Kidney (tissue), 14 donors: ENCODE measurements around the gene ZNF639. TPM values are rescaled to one million over a fixed set of nuclear protein-coding genes. Genes with fewer than 3 reads are reported as not detected.

Experiments
- DNase-seq, 5 donors: peaks; one replicate each; pipeline ENCODE4 v3.0.0-alpha.2; 2013 to 2020
- FAIRE-seq: peaks from 2 replicates; lab custom pipeline; 2012; peaks lifted over from hg19 to GRCh38; lab: Jason Lieb, UNC
- H3K27ac ChIP-seq, 2 donors: one replicate each; pipeline ENCODE4 v1.7.0; 2013; ENCODE audit warnings: low read depth in 2 of 2, low read length in 2 of 2, inconsistent platforms in 1 of 2
- H3K27me3 ChIP-seq: one replicate; pipeline ENCODE4 v1.7.1; 2013; ENCODE audit warnings: low read length, inconsistent platforms; ENCODE audit not compliant: control insufficient read depth, insufficient read depth
- H3K36me3 ChIP-seq, 3 donors: one replicate each; pipeline versions ENCODE4 v1.7.0 to v1.7.1; 2013; ENCODE audit warnings: low read length in 3 of 3, control low read depth in 1 of 3, inconsistent platforms in 1 of 3; ENCODE audit not compliant: insufficient read depth in 3 of 3, control insufficient read depth in 2 of 3
- H3K4me1 ChIP-seq, 3 donors: one replicate each; pipeline versions ENCODE4 v1.7.0 to v1.7.1; 2013; ENCODE audit warnings: low read length in 3 of 3, inconsistent platforms in 1 of 3, low read depth in 1 of 3; ENCODE audit not compliant: control insufficient read depth in 2 of 3, insufficient read depth in 2 of 3
- H3K4me3 ChIP-seq, 3 donors: one replicate each; pipeline versions ENCODE4 v1.7.0 to v1.8.1; 2013; ENCODE audit warnings: low read length in 3 of 3, control low read depth in 1 of 3, inconsistent platforms in 1 of 3
- H3K9ac ChIP-seq, 3 donors: one replicate each; pipeline versions ENCODE4 v1.7.0 to v1.7.1; 2013; ENCODE audit warnings: low read length in 3 of 3, control low read depth in 1 of 3, inconsistent platforms in 1 of 3
- H3K9me3 ChIP-seq, 3 donors: one replicate each; pipeline versions ENCODE4 v1.7.0 to v1.7.1; 2013; ENCODE audit warnings: low read length in 3 of 3, control low read depth in 1 of 3, inconsistent platforms in 1 of 3; ENCODE audit not compliant: control insufficient read depth in 2 of 3, insufficient read depth in 1 of 3
- intact Hi-C: fragments of 100-400 bp; cut with DNase I; formaldehyde crosslinking; loops from one replicate; pipeline ENCODE4 v1.11.1; 2022
- polyA plus RNA-seq: library from polyadenylated mRNA; stranded (reverse); fragments of 350-450 nt; fragmentation: Illumina TruSeq; extraction: RNeasy Lipid Tissue Mini Kit (QIAGEN cat#74804); gene quantifications from one replicate; pipeline ENCODE4 v1.2.3, GENCODE V29; 2014; ENCODE audit warnings: low read depth, low replicate concordance; ENCODE audit not compliant: insufficient read depth
- total RNA-seq: library from RNA; stranded (reverse); fragmentation: NEBNext Ultra II Directional; extraction: Animal tissue kit (Norgen Biotek cat#: 25700); gene quantifications from one replicate; pipeline ENCODE4 v1.2.1, GENCODE V29; 2021
- TF ChIP-seq, protein P1 (sequence below): IDR thresholded peaks from 3 replicates; pipeline ENCODE4 v1.5.1; 2012; ENCODE audit warnings: mild to moderate bottlenecking, moderate library complexity, borderline replicate concordance; ENCODE audit not compliant: insufficient read depth; ENCODE audit errors: extremely low read depth
- donor health status: control.
- donor health status: control.
- donor health status: control.
- donor health status: control.
- donor health status: control.
- donor health status: DM: yes; HTN: yes; CAD: no.
- donor health status: Normal renal cell carcinoma (clear cell type).

ZNF639 gene
- total and polyA plus RNA-seq, 2 donors from 2014 or later, result 17.9 to 35.6 TPM

DNA sequence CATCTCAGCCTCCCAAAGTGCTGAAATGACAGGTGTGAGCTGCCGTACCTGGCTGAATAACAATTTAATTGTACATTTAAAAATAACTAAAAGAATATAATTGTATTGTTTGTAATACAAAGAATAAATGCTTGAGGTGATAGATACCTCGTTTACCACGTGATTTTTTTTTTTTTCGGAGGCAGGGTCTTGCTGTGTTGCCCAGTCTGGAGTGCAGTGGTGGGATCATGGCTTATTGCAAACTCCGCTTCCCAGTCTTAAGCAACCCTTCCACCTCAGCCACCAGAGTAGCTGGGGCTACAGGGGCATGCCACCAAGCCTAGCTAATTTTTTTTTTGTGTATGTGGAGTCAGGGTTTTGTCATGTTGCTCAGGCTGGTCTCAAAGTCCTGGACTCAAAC lies 40.5 kb downstream of the ZNF639 start:
- DNase-seq (no peak), FAIRE-seq (no peak)
- H3K9ac ChIP-seq, result no peak overlapping the region
- intact Hi-C loops, result no loop called here
- no peaks in the 10 kb centered on the region for H3K27me3 ChIP-seq
- H3K9me3 ChIP-seq, result no peaks in the 10 kb centered on the region
- TF ChIP-seq, protein P1, sequence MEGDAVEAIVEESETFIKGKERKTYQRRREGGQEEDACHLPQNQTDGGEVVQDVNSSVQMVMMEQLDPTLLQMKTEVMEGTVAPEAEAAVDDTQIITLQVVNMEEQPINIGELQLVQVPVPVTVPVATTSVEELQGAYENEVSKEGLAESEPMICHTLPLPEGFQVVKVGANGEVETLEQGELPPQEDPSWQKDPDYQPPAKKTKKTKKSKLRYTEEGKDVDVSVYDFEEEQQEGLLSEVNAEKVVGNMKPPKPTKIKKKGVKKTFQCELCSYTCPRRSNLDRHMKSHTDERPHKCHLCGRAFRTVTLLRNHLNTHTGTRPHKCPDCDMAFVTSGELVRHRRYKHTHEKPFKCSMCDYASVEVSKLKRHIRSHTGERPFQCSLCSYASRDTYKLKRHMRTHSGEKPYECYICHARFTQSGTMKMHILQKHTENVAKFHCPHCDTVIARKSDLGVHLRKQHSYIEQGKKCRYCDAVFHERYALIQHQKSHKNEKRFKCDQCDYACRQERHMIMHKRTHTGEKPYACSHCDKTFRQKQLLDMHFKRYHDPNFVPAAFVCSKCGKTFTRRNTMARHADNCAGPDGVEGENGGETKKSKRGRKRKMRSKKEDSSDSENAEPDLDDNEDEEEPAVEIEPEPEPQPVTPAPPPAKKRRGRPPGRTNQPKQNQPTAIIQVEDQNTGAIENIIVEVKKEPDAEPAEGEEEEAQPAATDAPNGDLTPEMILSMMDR, result no peak
- no peaks in the 10 kb centered on the region for H3K4me1 ChIP-seq
- peaks cover 5 to 28% (median 9%) of the 10 kb centered on the region in 3 donors for H3K36me3 ChIP-seq
- H3K4me3 ChIP-seq, result no peak overlapping the region
- no peak overlapping the region for H3K27ac ChIP-seq

DNA sequence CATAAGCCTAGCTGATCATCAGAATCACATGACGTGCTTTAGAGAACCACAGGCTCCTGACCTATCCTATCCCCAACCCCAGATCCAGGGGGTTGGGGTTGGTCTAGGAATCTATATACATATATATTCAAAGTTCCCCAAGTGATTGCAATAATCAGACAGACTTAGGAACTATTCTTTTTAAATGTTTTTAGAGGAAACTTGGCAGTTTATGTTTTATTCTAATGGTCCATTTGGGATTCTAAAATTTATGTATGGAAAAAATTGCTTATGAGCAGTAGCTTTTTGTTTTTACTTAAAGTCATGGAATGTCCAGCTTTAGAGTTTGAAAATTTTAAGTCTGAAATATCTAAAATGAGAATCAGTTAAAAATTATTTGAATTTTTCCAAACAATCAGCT lies 46.8 kb downstream of the ZNF639 start:
- TF ChIP-seq, protein P1, result no peak
- no peak overlapping the region for H3K27ac ChIP-seq
- peaks cover 0 to 22% (median 9%) of the 10 kb centered on the region in 3 donors for H3K36me3 ChIP-seq
- no peak overlapping the region for H3K9ac ChIP-seq
- DNase-seq (no peak), FAIRE-seq (no peak)
- H3K9me3 ChIP-seq, result no peaks in the 10 kb centered on the region
- no peaks in the 10 kb centered on the region for H3K27me3 ChIP-seq
- intact Hi-C loops, result no loop called here
- H3K4me1 ChIP-seq, result no peaks in the 10 kb centered on the region
- no peak overlapping the region for H3K4me3 ChIP-seq

DNA sequence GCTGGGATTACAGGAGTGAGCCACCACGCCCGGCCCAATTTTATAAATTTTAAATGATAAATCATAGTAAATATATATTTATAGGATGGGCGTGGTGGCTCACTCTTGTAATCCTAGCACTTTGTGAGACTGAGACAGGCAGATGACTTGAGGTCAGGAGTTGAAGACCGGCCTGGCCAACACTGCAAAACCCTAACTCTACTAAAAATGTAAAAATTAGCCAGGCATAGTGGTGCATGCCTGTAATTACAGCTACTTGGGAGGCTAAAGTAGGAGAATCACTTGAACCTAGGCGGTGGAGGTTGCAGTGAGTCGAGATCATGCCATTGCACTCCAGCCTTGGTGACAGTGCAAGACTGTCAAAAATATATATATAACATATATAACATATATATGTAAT lies 51.1 kb downstream of the ZNF639 start:
- Histone ChIP-seq H3K9ac (no peak overlapping the region), H3K27me3 (no peaks in the 10 kb centered on the region), H3K9me3 (no peaks in the 10 kb centered on the region), H3K36me3 (peaks cover 4 to 8% (median 4%) of the 10 kb centered on the region in 3 donors), H3K27ac (no peak overlapping the region), H3K4me1 (no peaks in the 10 kb centered on the region), H3K4me3 (no peak overlapping the region)
- DNase-seq, result no peak
- intact Hi-C loops, result no loop called here
- FAIRE-seq, result no peak
- TF ChIP-seq, protein P1, result no peak
